Activated effector memory CD4-positive, alpha-beta T cell treated with Interleukin-2 at 50 U/mL for 16 hours (primary cell): ENCODE data around the gene TANC1.
"Not testable (repeated sequence)": the region's sequence is repeated elsewhere in the genome, so short reads cannot be mapped to it uniquely, and the experiment has no call there.

ENCODE experiments used
- DNase-seq: peaks from one replicate; pipeline ENCODE4 v3.0.0-alpha.2; 2020

The TANC1 gene

GRCh38 chr2:159124931-159125467, 156.6 kb downstream of the TANC1 start:
- no peak for DNase-seq

- no peak for DNase-seq
Observed at GRCh38 chr2:159125858-159126257, 157.4 kb downstream of the TANC1 start.

- DNase-seq = no peak
Observed at GRCh38 chr2:159126432-159127022, 158.1 kb downstream of the TANC1 start.

- DNase-seq = no peak
Observed at GRCh38 chr2:159128191-159128590, 159.8 kb downstream of the TANC1 start.

- no peak for DNase-seq
Observed at GRCh38 chr2:159129269-159129668, 160.8 kb downstream of the TANC1 start.

GRCh38 chr2:159129824-159130223, 161.4 kb downstream of the TANC1 start:
- DNase-seq = no peak

- DNase-seq = no peak
Observed at GRCh38 chr2:159130302-159130701, 161.9 kb downstream of the TANC1 start.

- DNase-seq = no peak
Observed at GRCh38 chr2:159131267-159131913, 162.9 kb downstream of the TANC1 start.

- DNase-seq = no peak
Observed at GRCh38 chr2:159131914-159132281, 163.5 kb downstream of the TANC1 start.

- DNase-seq = no peak
Observed at GRCh38 chr2:159133797-159134196, 165.4 kb downstream of the TANC1 start.

GRCh38 chr2:159134979-159135378, 166.5 kb downstream of the TANC1 start:
- DNase-seq = no peak

GRCh38 chr2:159136391-159136790, 168.0 kb downstream of the TANC1 start:
- DNase-seq = no peak

- no peak for DNase-seq
Observed at GRCh38 chr2:159137511-159138241, 169.2 kb downstream of the TANC1 start.

- DNase-seq = no peak
Observed at GRCh38 chr2:159138642-159139182, 170.3 kb downstream of the TANC1 start.

GRCh38 chr2:159139216-159139933, 170.9 kb downstream of the TANC1 start:
- DNase-seq = no peak

- no peak for DNase-seq
Observed at GRCh38 chr2:159140070-159140769, 171.8 kb downstream of the TANC1 start.

GRCh38 chr2:159140821-159141220, 172.4 kb downstream of the TANC1 start:
- DNase-seq = not testable (repeated sequence)

GRCh38 chr2:159144776-159145614, 176.6 kb downstream of the TANC1 start:
- no peak for DNase-seq

GRCh38 chr2:159145745-159146354, 177.4 kb downstream of the TANC1 start:
- no peak for DNase-seq

- DNase-seq = no peak
Observed at GRCh38 chr2:159146996-159147666, 178.7 kb downstream of the TANC1 start.
